WTC11 (cell line): Measurements from ENCODE around the gene ADAMTSL4. TPM values are rescaled to one million over a fixed set of nuclear protein-coding genes. Genes with fewer than 3 reads are reported as not detected.
A peak's percentile ranks its signal among the peaks of the same experiment; 100 is the strongest.

ENCODE experiments used
- ATAC-seq: fragments of 200-7000 bp; cut with Tn5 transposase; 2 replicates; pipeline ENCODE4 v1.10.0; 2021; ENCODE audit warnings: mild to moderate bottlenecking, moderate library complexity
- Bru-seq: library from RNA; stranded (reverse); fragments of 400-500 nt; gene quantifications from one replicate; lab custom pipeline; 2021; lab: Mats Ljungman, UMichigan
- CTCF ChIA-PET: fragments of 300-600 bp; sonication (Branson Sonifier 250); formaldehyde crosslinking; loops from one replicate; lab custom pipeline; 2021; ENCODE audit warnings: antibody characterized with exemption; lab: Charles Lee
- POLR2A ChIA-PET: fragments of 350-600 bp; sonication (Branson Sonifier 250); formaldehyde crosslinking; loops from one replicate; lab custom pipeline; 2021; ENCODE audit warnings: antibody characterized with exemption; lab: Charles Lee
- DNase-seq: peaks from one replicate; pipeline ENCODE4 v3.0.0; 2021; ENCODE audit warnings: low spot score
- H3K27ac Mint-ChIP-seq: 2 replicates; pipeline ENCODE4 v1.8.0; 2021; ENCODE audit warnings: mixed read lengths
- H3K27me3 Mint-ChIP-seq: 2 replicates; pipeline ENCODE4 v1.8.0; 2021; ENCODE audit warnings: low read depth, mild to moderate bottlenecking, moderate library complexity, mixed read lengths
- H3K36me3 Mint-ChIP-seq: 2 replicates; pipeline ENCODE4 v1.8.0; 2021; ENCODE audit warnings: mixed read lengths
- H3K4me1 Mint-ChIP-seq: 2 replicates; pipeline ENCODE4 v1.8.0; 2022; ENCODE audit warnings: mixed read lengths
- H3K4me3 Mint-ChIP-seq: 2 replicates; pipeline ENCODE4 v1.8.0; 2021; ENCODE audit warnings: mild to moderate bottlenecking, moderate library complexity, mixed read lengths
- H3K9me3 Mint-ChIP-seq: 2 replicates; pipeline ENCODE4 v1.8.0; 2021; ENCODE audit warnings: mixed read lengths
- ATF1 ChIP-seq: sonication (generic); formaldehyde crosslinking; IDR thresholded peaks from 2 replicates; pipeline ENCODE4 v1.8.1; 2023; ENCODE audit warnings: mild to moderate bottlenecking, moderate library complexity, missing genetic modification reagents
- ATF6 ChIP-seq: sonication (generic); formaldehyde crosslinking; IDR thresholded peaks from 2 replicates; pipeline ENCODE4 v1.8.1; 2023; ENCODE audit warnings: mild to moderate bottlenecking, missing genetic modification reagents
- CREM ChIP-seq: sonication (generic); formaldehyde crosslinking; IDR thresholded peaks from 2 replicates; pipeline ENCODE4 v1.8.1; 2022; ENCODE audit warnings: mild to moderate bottlenecking, missing genetic modification reagents, moderate library complexity
- CTCF ChIP-seq: fragments of 200-600 bp; IDR thresholded peaks from 2 replicates; pipeline ENCODE4 v1.8.0; 2022; ENCODE audit warnings: antibody characterized with exemption
- E2F5 ChIP-seq: sonication (generic); formaldehyde crosslinking; IDR thresholded peaks from 2 replicates; pipeline ENCODE4 v1.8.1; 2022; ENCODE audit warnings: mild to moderate bottlenecking, moderate library complexity, missing genetic modification reagents
- ESRRA ChIP-seq: sonication (generic); formaldehyde crosslinking; IDR thresholded peaks from 2 replicates; pipeline ENCODE4 v1.8.1; 2022; ENCODE audit warnings: mild to moderate bottlenecking, missing genetic modification reagents, borderline replicate concordance
- HMGXB4 ChIP-seq: sonication (generic); formaldehyde crosslinking; IDR thresholded peaks from 2 replicates; pipeline ENCODE4 v1.8.1; 2023; ENCODE audit warnings: mild to moderate bottlenecking, moderate library complexity, missing genetic modification reagents
- JAZF1 ChIP-seq: fragments of 250-450 bp; sonication (Bioruptor Pico); IDR thresholded peaks from 2 replicates; pipeline ENCODE4 v1.9.0; 2021; ENCODE audit warnings: moderate library complexity, mild to moderate bottlenecking, inconsistent platforms
- MAX ChIP-seq: sonication (generic); formaldehyde crosslinking; IDR thresholded peaks from 2 replicates; pipeline ENCODE4 v1.8.0; 2022; ENCODE audit warnings: mild to moderate bottlenecking, missing genetic modification reagents
- NFATC4 ChIP-seq: fragments of 250-450 bp; sonication (Bioruptor Pico); IDR thresholded peaks from 2 replicates; pipeline ENCODE4 v1.9.0; 2021; ENCODE audit warnings: mild to moderate bottlenecking
- OVOL2 ChIP-seq: fragments of 250-450 bp; sonication (Bioruptor Pico); IDR thresholded peaks from 2 replicates; pipeline ENCODE4 v1.9.0; 2021; ENCODE audit warnings: mild to moderate bottlenecking, borderline replicate concordance
- SP1 ChIP-seq: sonication (generic); formaldehyde crosslinking; conservative IDR thresholded peaks from 2 replicates; pipeline ENCODE4 v1.8.1; 2022; ENCODE audit warnings: missing genetic modification reagents
- TCF7 ChIP-seq: sonication (generic); formaldehyde crosslinking; IDR thresholded peaks from 2 replicates; pipeline ENCODE4 v1.8.0; 2022; ENCODE audit warnings: mild to moderate bottlenecking, low read depth, missing genetic modification reagents, moderate library complexity
- TEAD1 ChIP-seq: sonication (generic); formaldehyde crosslinking; IDR thresholded peaks from 2 replicates; pipeline ENCODE4 v1.8.0; 2022; ENCODE audit warnings: mild to moderate bottlenecking, missing genetic modification reagents
- USF1 ChIP-seq: sonication (generic); formaldehyde crosslinking; IDR thresholded peaks from 2 replicates; pipeline ENCODE4 v1.8.0; 2022; ENCODE audit warnings: mild to moderate bottlenecking, missing genetic modification reagents
- ZNF219 ChIP-seq: sonication (generic); formaldehyde crosslinking; IDR thresholded peaks from 2 replicates; pipeline ENCODE4 v1.8.0; 2023; ENCODE audit warnings: missing genetic modification reagents, mild to moderate bottlenecking, borderline replicate concordance
- ZNF416 ChIP-seq: fragments of 250-450 bp; sonication (Bioruptor Pico); IDR thresholded peaks from 2 replicates; pipeline ENCODE4 v1.9.0; 2021; ENCODE audit warnings: mild to moderate bottlenecking, inconsistent platforms
- ZNF512 ChIP-seq: sonication (generic); formaldehyde crosslinking; IDR thresholded peaks from 2 replicates; pipeline ENCODE4 v1.8.1; 2022; ENCODE audit warnings: missing genetic modification reagents, borderline replicate concordance
- long read RNA-seq, 3 experiments: library from RNA in 1 of 3; library from capped mRNA in 1 of 3; library from polyadenylated mRNA in 1 of 3; unstranded in 2 of 3; stranded (forward) in 1 of 3; transcript quantifications; one replicate each; pipeline ENCODE4 v2.0.0, GENCODE V29; 2021
- total RNA-seq: library from RNA; stranded (reverse); gene quantifications from 3 replicates; pipeline ENCODE4 v1.2.3, GENCODE V29; 2021

The ADAMTSL4 gene
- total RNA-seq (6.6 to 14.7 TPM (median 14.1 TPM) in 3 replicates), Bru-seq, nascent RNA (percentile 39 among the genes with signal in this experiment)
- long read RNA-seq, experiment 1, full-length matches to known transcripts, result 4 of 12 reads
- long read RNA-seq, experiment 1, partial matches to known transcripts, result 4 of 12 reads
- long read RNA-seq, experiment 1, other reads (novel, unspliced or antisense), result 4 of 12 reads
- long read RNA-seq, experiment 2, full-length matches to known transcripts, result 3 of 11 reads
- long read RNA-seq, experiment 2, partial matches to known transcripts, result 4 of 11 reads
- long read RNA-seq, experiment 2, other reads (novel, unspliced or antisense), result 4 of 11 reads
- long read RNA-seq, experiment 3, result 0 reads

- Mint-ChIP-seq H3K9me3 (no peaks in the 10 kb centered on the region), H3K27ac (no peak within 1 kb of the TSS), H3K4me3 (peak within 1 kb of the TSS; percentile 80), H3K36me3 (no peaks in the 10 kb centered on the region), H3K27me3 (peaks cover 43% of the 10 kb centered on the region), H3K4me1 (peaks cover 25% of the 10 kb centered on the region)
- ATAC-seq (peak; percentile 63), DNase-seq (peak; percentile 63)
- ChIA-PET POLR2A (interaction anchor here (0.6 to 1.4 kb wide), 6 partner anchors 10 to 185 kb away, joined by 3 to 5 read pairs (median 4); partner anchors contain the start of genes FALEC and RPRD2), CTCF (interaction anchor here (1.8 to 8.2 kb wide), 3 partner anchors 11 to 32 kb away, joined by 5 to 124 read pairs (median 97); no protein-coding TSS in a partner anchor)
- TF ChIP-seq MAX, result peak; percentile 45; the same call in 1 of the 2 replicates
- TF ChIP-seq TEAD1 (CRISPR knock-in tag), result no peak
- TF ChIP-seq SP1 (CRISPR knock-in tag), result 0 out of 2 replicates have a peak, but pooled peaks have one; percentile 14
- TF ChIP-seq OVOL2 (CRISPR knock-in tag), result no peak
- TF ChIP-seq CREM, result no peak
- TF ChIP-seq NFATC4 (CRISPR knock-in tag), result no peak
- TF ChIP-seq ZNF219 (CRISPR knock-in tag), result no peak
- TF ChIP-seq ATF6, result no peak
- TF ChIP-seq E2F5, result no peak
- TF ChIP-seq TCF7 (CRISPR knock-in tag), result no peak
- no peak for TF ChIP-seq USF1 (CRISPR knock-in tag)
- TF ChIP-seq JAZF1 (CRISPR knock-in tag), result no peak
- peak; percentile 37; the same call in 1 of the 2 replicates for TF ChIP-seq HMGXB4 (CRISPR knock-in tag)
- TF ChIP-seq ZNF416 (CRISPR knock-in tag), result no peak
Measured at GRCh38 chr1:150548632-150549495, at the start of gene ADAMTSL4. ADAMTSL4 (plus strand) TSS chr1:150549408; CDS start chr1:150552289, 2,881 bp downstream.

GRCh38 chr1:150505431-150505830 is 43.8 kb upstream of the ADAMTSL4 start:
- CTCF ChIA-PET, result no interaction called here
- Mint-ChIP-seq H3K9me3 (no peaks in the 10 kb centered on the region), H3K4me3 (no peak overlapping the region), H3K27me3 (no peaks in the 10 kb centered on the region), H3K27ac (no peak overlapping the region), H3K4me1 (no peaks in the 10 kb centered on the region), H3K36me3 (peaks cover 47% of the 10 kb centered on the region)
- ATAC-seq (no peak), DNase-seq (no peak)
- POLR2A ChIA-PET, result no interaction called here
- TF ChIP-seq ESRRA (CRISPR knock-in tag) (no peak), NFATC4 (CRISPR knock-in tag) (no peak), ATF1 (CRISPR knock-in tag) (no peak), CTCF (no peak), ZNF512 (CRISPR knock-in tag) (no peak)
